Caco-2 (cell line): Measurements from ENCODE around the gene CAMK1D. TPM values are rescaled to one million over a fixed set of nuclear protein-coding genes. Genes with fewer than 3 reads are reported as not detected.

Experiments used
- BruUV-seq: library from RNA; stranded (reverse); fragments of 400-500 nt; replicated peaks from 2 replicates; lab custom pipeline; 2021; lab: Mats Ljungman, UMichigan
- CTCF ChIA-PET: fragments of 300-600 bp; sonication (Branson Sonifier 250); formaldehyde crosslinking; loops from one replicate; lab custom pipeline; 2022; ENCODE audit warnings: antibody characterized with exemption; lab: Charles Lee
- POLR2A ChIA-PET: fragments of 300-600 bp; sonication (Branson Sonifier 250); formaldehyde crosslinking; loops from one replicate; lab custom pipeline; 2022; ENCODE audit warnings: antibody characterized with exemption; lab: Charles Lee
- DNase-seq, 2 experiments: peaks; one replicate each; pipeline versions ENCODE4 v3.0.0 to v3.0.0-alpha.2; 2020 to 2022
- H3K27me3 ChIP-seq: replicated peaks from 2 replicates; pipeline ENCODE4 v1.6.0; 2011; ENCODE audit warnings: low read length; ENCODE audit not compliant: control insufficient read depth, insufficient read depth
- H3K36me3 ChIP-seq: 2 replicates; pipeline ENCODE4 v1.5.1; 2011; ENCODE audit warnings: low read length; ENCODE audit not compliant: control insufficient read depth, insufficient read depth
- H3K4me1 ChIP-seq: fragments of 250-450 bp; sonication (Bioruptor Pico); 2 replicates; pipeline ENCODE4 v1.5.1; 2020; ENCODE audit warnings: mild to moderate bottlenecking
- H3K4me3 ChIP-seq: 2 replicates; pipeline ENCODE4 v1.5.1; 2011; ENCODE audit warnings: low read depth, mild to moderate bottlenecking, control low read depth, low read length
- H3K9me3 ChIP-seq: fragments of 250-450 bp; sonication (Bioruptor Pico); 2 replicates; pipeline ENCODE4 v1.5.1; 2020; ENCODE audit warnings: mild to moderate bottlenecking, moderate library complexity
- H3K27ac Mint-ChIP-seq: one replicate; pipeline ENCODE4 v1.8.0; 2022; ENCODE audit warnings: mixed read lengths; ENCODE audit not compliant: unreplicated experiment
- H3K27me3 Mint-ChIP-seq: one replicate; pipeline ENCODE4 v1.8.0; 2022; ENCODE audit warnings: mixed read lengths; ENCODE audit not compliant: insufficient read depth, unreplicated experiment
- H3K36me3 Mint-ChIP-seq: one replicate; pipeline ENCODE4 v1.8.0; 2022; ENCODE audit warnings: mild to moderate bottlenecking, mixed read lengths; ENCODE audit not compliant: insufficient read depth, unreplicated experiment
- H3K4me1 Mint-ChIP-seq: one replicate; pipeline ENCODE4 v1.8.0; 2022; ENCODE audit warnings: low read depth, mixed read lengths; ENCODE audit not compliant: unreplicated experiment
- H3K4me3 Mint-ChIP-seq: one replicate; pipeline ENCODE4 v1.8.0; 2022; ENCODE audit warnings: mild to moderate bottlenecking, moderate library complexity, mixed read lengths; ENCODE audit not compliant: unreplicated experiment
- H3K9me3 Mint-ChIP-seq: one replicate; pipeline ENCODE4 v1.8.0; 2022; ENCODE audit warnings: mixed read lengths; ENCODE audit not compliant: unreplicated experiment
- intact Hi-C: fragments of 100-400 bp; cut with micrococcal nuclease; formaldehyde crosslinking; loops from one replicate; pipeline ENCODE4 v1.10.0; 2022; ENCODE audit not compliant: unreplicated experiment
- total RNA-seq: library from RNA; stranded (reverse); gene quantifications from 2 replicates; pipeline ENCODE4 v1.2.3, GENCODE V29; 2022
- TF ChIP-seq, protein P1 (sequence below), 2 experiments: fragments of 200-600 bp in 1 of 2; IDR thresholded peaks; 1 replicate in 1 of 2; 2 replicates in 1 of 2; pipeline versions ENCODE4 v1.5.1 to v1.8.0; 2011 to 2022; ENCODE audit warnings: antibody characterized with exemption in 1 of 2, control low read depth in 1 of 2, inconsistent platforms in 1 of 2, low read depth in 1 of 2, low read length in 1 of 2, mild to moderate bottlenecking in 1 of 2, moderate library complexity in 1 of 2; ENCODE audit not compliant: insufficient read depth in 1 of 2, severe bottlenecking in 1 of 2, unreplicated experiment in 1 of 2

The CAMK1D gene
- total RNA-seq, 1 experiment from 2014 or later: 10.9 TPM

DNA sequence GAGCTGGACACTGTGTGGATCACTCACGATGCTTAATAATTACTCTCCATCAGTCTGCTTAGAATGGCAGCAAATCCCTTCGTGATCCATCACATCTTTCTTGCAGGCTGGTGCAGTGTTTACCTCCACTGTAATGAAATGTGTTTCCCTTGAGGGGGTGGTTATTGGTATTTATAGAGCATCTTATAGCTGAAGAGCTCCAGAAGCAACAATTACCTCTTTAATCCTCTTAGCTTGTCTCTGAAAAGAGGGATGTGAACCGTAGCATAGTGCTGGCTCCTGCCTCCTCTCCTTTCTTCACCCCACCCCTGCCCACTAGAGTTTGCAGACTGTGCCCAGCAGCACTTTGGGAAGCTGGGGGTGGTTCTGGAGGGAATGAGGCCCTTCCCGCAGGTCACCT, 132.6 kb downstream of the CAMK1D start:
- no peak overlapping the region for H3K27ac Mint-ChIP-seq
- no peak overlapping the region for H3K4me3 ChIP-seq
- intact Hi-C loops: no loop called here
- no TSS peak for BruUV-seq
- H3K27me3 ChIP-seq: no peaks in the 10 kb centered on the region
- ChIA-PET CTCF (no interaction called here), POLR2A (no interaction called here)
- no peaks in the 10 kb centered on the region for H3K36me3 ChIP-seq
- peaks cover 7% of the 10 kb centered on the region; the same call in 1 of the 2 replicates for H3K9me3 ChIP-seq
- H3K4me1 ChIP-seq: no peaks in the 10 kb centered on the region
- H3K9me3 Mint-ChIP-seq: peaks cover 9% of the 10 kb centered on the region
- TF ChIP-seq, protein P1, sequence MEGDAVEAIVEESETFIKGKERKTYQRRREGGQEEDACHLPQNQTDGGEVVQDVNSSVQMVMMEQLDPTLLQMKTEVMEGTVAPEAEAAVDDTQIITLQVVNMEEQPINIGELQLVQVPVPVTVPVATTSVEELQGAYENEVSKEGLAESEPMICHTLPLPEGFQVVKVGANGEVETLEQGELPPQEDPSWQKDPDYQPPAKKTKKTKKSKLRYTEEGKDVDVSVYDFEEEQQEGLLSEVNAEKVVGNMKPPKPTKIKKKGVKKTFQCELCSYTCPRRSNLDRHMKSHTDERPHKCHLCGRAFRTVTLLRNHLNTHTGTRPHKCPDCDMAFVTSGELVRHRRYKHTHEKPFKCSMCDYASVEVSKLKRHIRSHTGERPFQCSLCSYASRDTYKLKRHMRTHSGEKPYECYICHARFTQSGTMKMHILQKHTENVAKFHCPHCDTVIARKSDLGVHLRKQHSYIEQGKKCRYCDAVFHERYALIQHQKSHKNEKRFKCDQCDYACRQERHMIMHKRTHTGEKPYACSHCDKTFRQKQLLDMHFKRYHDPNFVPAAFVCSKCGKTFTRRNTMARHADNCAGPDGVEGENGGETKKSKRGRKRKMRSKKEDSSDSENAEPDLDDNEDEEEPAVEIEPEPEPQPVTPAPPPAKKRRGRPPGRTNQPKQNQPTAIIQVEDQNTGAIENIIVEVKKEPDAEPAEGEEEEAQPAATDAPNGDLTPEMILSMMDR (IDR thresholded peaks at IDR 0.05; ENCODE audit: insufficient read depth in 1 of 2, low read depth in 1 of 2, low read length in 1 of 2, severe bottlenecking in 1 of 2, unreplicated experiment in 1 of 2): no peak
- no peak for DNase-seq
- H3K4me3 Mint-ChIP-seq: no peak overlapping the region
- H3K36me3 Mint-ChIP-seq: no peaks in the 10 kb centered on the region
- H3K27me3 Mint-ChIP-seq: no peaks in the 10 kb centered on the region
- H3K4me1 Mint-ChIP-seq: peaks cover 9% of the 10 kb centered on the region

DNA sequence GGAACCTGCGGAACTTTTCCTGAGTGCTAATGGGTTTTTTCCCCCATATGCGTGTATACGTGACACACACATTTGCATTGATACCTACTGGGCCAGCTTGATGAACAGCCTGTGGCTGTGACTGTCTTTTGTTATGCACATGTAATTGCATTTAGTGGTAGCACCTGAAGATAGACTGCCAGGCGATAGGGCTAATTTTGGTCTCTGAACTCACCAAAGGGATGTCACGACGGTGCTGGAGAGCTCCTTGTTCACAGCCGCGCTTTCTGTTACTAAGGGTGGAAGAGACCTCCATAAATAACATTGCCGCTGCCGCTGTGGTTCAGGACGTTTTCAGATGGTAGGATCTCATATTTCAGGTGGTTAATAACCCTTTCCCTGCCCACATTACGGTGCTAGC, 133.2 kb downstream of the CAMK1D start:
- Histone ChIP-seq H3K9me3 (peaks cover 7% of the 10 kb centered on the region; the same call in 1 of the 2 replicates), H3K4me3 (no peak overlapping the region), H3K36me3 (no peaks in the 10 kb centered on the region), H3K4me1 (no peaks in the 10 kb centered on the region), H3K27me3 (no peaks in the 10 kb centered on the region)
- Mint-ChIP-seq H3K36me3 (no peaks in the 10 kb centered on the region), H3K9me3 (peaks cover 2% of the 10 kb centered on the region), H3K27ac (no peak overlapping the region), H3K4me1 (peaks cover 9% of the 10 kb centered on the region), H3K27me3 (no peaks in the 10 kb centered on the region), H3K4me3 (no peak overlapping the region)
- BruUV-seq: no TSS peak
- TF ChIP-seq, protein P1 (IDR thresholded peaks at IDR 0.05; ENCODE audit: insufficient read depth in 1 of 2, low read depth in 1 of 2, low read length in 1 of 2, severe bottlenecking in 1 of 2, unreplicated experiment in 1 of 2): no peak
- ChIA-PET CTCF (no interaction called here), POLR2A (no interaction called here)
- no peak for DNase-seq
- intact Hi-C loops: no loop called here

DNA sequence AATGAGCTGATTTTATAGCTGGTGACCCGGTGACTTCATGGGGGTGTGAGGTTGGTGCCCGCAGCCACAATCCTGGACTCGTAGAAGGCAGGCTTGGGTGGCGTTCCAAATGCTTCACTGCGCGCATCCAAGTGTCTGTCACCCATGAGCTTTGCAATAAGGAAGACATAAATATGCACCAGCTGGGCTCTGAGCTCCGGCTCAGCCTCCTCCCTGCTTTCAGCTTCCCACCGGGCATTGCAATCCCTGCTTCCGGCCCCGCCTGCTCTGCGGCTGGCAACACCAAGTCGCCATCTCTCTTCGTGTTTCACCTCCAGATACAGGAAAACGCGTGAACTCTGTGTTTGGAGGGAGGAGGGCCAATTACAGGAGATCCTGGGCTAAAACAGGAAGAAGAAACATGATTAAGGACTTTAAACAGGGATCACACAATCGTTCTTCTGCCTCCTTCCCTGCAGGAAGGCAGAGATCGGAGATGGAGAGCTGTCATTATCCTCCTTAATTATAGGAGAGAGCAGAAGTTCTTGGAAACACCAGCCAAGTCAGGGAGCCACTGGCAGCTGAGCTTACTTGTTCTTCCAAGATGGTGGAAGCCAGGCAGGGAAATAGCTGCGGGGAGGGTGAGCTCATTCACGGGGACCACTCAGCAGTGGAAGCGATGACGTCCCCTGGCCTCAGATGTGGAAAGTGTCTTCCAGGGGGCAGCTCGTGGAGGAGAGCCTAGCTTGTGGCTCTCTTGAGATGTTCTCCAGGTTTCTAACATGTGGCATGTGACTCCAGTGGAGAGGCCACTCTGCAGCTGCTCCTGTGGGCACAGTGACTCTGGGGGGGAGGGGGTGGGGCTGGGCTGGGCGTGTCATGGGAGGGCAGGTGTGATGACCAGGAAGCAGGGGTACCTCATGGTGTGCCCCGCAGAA, 134.9 kb downstream of the CAMK1D start:
- H3K36me3 Mint-ChIP-seq: no peaks in the 10 kb centered on the region
- no peak overlapping the region for H3K4me3 ChIP-seq
- CTCF ChIA-PET: interaction anchor here (0.8 to 1.9 kb wide), 4 partner anchors 10 to 220 kb away, joined by 3 to 14 read pairs (median 4); no protein-coding TSS in a partner anchor
- H3K4me1 ChIP-seq: peaks cover 3% of the 10 kb centered on the region; the same call in 1 of the 2 replicates
- no peaks in the 10 kb centered on the region for H3K9me3 Mint-ChIP-seq
- TF ChIP-seq, protein P1 (IDR thresholded peaks at IDR 0.05; ENCODE audit: insufficient read depth in 1 of 2, low read depth in 1 of 2, low read length in 1 of 2, severe bottlenecking in 1 of 2, unreplicated experiment in 1 of 2): no peak
- POLR2A ChIA-PET: no interaction called here
- no TSS peak for BruUV-seq
- H3K27ac Mint-ChIP-seq: peak overlapping the region; percentile 60
- H3K36me3 ChIP-seq: no peaks in the 10 kb centered on the region
- no peak for DNase-seq
- H3K27me3 ChIP-seq: no peaks in the 10 kb centered on the region
- intact Hi-C loops: no loop called here
- H3K27me3 Mint-ChIP-seq: no peaks in the 10 kb centered on the region
- H3K4me1 Mint-ChIP-seq: peaks cover 13% of the 10 kb centered on the region
- peak overlapping the region; percentile 56 for H3K4me3 Mint-ChIP-seq
- H3K9me3 ChIP-seq: peaks cover 7% of the 10 kb centered on the region; the same call in 1 of the 2 replicates
